Esophagus mucosa (tissue), 1 donor: ENCODE results near the gene PNISR. TPM values are rescaled to one million over a fixed set of nuclear protein-coding genes. Genes with fewer than 3 reads are reported as not detected.

ENCODE experiments used
- ATAC-seq: fragments of 200-7000 bp; cut with Tn5 transposase; one replicate; pipeline ENCODE4 v1.9.1; 2020
- total RNA-seq: library from RNA; stranded (reverse); gene quantifications from one replicate; pipeline ENCODE4 v1.2.4, GENCODE V29; 2023
- donor health status: DM: yes; HTN: yes; CAD: no.

Gene PNISR
- total RNA-seq, 1 donor from 2014 or later: 27.7 TPM

DNA sequence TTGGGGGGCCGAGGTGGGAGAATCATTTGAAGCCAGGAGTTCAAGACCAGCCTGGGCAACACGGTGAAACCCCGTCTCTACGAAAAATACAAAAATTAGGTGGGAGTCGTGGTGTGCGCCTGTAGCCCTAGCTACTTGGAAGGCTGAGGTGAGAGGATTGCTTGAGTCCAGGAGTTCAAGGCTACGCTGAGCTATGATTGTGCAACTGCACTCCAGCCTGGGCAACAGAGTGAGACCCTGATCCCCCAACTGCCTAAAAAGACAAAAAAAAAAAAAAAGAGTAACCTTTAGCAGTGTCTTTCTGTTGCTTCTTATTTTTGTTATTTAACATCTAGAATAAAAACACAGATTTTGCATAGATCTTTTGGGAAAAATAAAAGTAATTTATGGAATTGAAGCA is 18.0 kb downstream of the PNISR start:
- ATAC-seq: no peak

DNA sequence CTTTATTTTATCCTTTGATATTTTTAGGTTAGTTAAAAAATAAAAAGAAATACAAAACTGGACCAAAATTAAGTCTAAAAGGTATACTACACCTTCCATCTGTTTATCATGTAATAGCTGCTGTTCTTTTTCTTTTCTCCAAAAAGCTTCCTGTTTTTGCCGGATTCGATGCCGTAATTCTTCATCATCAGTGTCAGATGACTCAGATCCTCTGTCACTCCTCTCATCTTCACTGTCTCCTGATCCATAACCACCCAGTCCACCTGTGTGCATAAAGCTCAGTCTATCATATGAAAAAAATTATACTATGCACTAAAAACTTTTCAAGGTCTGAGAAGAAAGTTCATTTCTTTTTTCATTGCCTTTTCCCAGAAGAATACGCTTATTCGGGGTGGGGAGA is 22.7 kb downstream of the PNISR start:
- ATAC-seq: no peak

DNA sequence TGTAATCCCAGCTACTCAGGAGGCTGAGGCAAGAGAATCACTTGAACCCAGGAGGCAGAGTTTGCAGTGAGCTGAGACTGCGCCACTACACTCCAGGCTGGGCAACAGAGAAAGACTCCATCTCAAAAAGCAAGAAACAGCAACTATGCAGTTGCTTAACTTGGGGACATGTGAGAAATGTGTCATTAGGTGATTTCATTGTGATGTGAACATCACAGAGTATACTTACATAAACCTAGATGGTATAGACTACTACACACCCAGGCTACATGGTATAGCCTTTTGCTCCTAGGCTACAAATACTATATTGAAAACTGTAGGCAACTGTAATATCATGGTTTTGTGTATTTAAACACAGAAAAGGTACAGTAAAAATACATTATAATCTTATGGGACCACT is 27.8 kb downstream of the PNISR start:
- ATAC-seq: no peak

DNA sequence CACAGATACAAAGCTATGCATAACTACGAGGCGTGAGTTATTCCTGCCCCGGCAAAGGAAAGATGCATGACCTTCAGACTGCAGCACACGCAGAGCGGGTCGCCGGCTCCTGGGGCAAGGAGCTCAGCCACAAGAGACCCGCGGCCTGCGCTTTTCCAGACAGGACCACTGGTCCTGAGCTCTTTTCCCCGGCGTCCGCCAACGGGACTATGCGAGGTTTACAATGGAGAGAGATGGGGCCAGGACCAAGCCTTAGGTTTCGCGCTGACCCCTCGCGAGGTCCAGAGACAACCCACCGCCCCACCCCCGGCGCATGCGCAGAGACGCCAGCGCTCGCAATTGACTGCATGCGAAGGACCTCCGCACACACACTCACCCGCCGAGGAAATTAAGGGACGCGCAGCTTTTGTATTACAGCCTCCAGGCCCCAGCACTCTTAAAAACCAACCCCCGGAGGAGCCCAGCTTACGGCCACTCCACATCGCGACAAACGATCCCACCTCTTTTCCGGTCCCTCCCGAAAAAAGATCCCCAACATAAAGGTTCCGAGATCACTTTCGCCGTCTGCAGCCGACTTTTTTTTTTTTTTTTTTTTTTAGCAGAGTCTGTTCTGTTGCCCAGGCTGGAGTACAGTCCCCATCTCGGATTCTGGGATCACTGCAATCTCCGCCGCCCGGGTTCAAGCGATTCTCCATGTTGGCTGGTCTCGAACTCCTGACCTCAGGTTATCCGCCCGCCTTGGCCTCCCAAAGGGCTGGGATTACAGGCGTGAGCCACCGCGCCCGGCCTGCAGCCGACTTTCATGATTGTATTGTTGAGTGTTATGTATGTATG is 31.2 kb downstream of the PNISR start, which contains the start of gene COQ3:
TSS of gene COQ3 (minus strand) at position 498 of the 834 bp plus-strand sequence. CDS start at position 482, 16 bp downstream.
- ATAC-seq: peak; percentile 79

DNA sequence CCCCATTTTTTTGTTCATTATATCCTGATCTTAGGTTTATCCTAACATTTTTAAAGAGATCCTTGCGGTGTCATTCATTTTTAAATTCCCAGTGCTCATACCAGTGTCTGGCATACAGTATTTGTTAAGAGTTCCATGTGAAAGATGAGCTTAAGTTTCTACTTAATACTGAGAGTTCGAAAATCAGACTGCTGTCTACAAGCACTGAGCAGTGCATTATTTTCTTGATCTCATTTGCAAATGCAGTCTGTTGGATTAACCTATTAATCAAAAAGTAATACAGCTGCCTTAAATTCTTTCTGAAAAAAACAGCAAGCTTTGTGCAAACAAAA is 31.8 kb downstream of the PNISR start:
- ATAC-seq: peak; percentile 20

DNA sequence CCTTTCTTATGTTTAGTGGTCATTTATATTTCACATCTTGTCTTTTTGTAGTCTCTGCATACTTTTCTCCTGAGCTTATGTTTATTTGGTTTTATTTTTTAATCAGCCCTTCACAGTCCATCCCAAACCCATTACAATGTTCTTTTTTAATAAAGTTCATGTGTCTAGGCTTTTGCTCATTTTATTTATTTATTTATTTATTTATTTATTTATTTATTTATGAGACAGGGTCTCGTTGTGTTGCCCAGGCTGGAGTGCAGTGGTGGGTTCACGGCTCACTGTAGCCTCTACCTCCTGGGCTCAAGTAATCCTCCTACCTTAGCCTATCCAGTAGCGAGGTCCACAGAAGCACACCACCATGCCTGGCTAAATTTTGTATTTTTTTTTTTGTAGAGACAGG is 34.2 kb downstream of the PNISR start:
- no peak for ATAC-seq

DNA sequence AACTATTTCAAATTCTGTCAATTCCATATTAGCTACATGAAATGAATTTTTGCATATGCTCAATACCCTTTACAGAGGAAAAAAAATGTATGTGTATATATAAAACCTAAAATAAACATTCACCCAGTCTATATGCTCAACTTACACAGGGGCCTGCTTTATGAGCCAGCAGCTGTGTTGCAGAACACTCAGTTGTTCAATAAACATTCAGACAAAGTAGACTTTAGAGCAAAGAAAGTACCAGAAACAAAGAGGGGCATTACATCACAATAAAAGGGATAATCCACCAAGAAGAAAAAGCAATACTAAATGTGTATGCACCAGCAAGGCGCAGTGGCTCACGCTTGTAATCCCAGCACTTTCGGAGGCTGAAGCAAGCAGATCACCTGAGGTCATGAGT is 40.6 kb downstream of the PNISR start:
- no peak for ATAC-seq

DNA sequence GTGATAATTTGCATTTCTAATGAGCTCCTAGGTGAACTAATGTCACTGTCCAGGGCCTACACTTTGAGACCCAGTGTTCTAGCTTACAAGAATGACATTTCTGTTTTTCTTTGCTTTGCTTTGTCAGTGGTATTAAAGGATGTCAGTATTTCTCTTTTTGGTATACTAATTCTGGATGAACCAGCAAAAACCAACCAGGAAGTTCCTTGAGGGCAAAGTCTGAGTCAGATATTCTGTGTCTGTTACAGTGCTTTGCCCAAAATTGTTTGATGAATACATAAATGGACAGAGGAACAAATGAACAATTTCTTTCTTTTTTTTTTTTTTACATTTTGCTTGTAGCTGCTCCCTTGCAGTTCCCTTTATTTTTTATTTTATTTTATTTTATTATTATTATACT is 46.5 kb downstream of the PNISR start:
- no peak for ATAC-seq

DNA sequence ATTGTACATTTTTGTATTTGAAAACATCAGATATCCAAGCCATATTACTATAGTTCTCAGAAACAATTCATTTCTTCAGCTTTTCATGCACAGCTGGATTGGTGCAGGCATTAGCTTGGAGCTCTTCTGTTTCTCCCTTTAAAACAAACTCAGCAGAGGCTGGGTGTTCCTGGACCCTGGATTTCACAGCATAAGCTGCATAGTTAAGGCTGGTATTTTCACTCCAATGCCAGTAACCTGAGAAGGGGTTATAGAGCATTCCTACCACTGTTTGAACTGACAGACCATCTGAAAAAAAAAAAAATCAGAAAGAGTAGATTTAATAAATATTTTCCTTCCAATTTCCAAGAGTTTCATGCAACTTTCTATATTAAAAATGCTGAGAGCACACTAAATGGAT is 55.6 kb downstream of the PNISR start:
- no peak for ATAC-seq

DNA sequence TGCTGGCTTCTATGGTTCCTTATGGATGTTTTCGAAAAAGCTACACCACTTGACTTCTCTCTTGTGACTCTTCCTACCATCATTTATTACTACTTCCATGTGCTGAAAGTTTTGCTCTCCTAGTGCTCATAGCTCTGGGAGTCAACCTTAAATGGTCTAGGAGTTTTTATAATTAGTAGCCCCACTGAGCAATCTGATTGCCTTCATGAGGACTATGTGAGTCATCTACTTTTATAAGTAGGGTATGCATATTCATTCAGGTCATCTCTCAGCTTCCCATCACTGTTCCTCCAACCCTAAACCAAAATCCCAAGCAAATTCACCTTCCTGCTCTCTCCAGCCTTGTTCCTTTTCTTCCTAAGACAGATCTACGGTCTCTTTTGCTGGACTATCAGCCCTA is 58.3 kb downstream of the PNISR start:
- ATAC-seq: no peak

DNA sequence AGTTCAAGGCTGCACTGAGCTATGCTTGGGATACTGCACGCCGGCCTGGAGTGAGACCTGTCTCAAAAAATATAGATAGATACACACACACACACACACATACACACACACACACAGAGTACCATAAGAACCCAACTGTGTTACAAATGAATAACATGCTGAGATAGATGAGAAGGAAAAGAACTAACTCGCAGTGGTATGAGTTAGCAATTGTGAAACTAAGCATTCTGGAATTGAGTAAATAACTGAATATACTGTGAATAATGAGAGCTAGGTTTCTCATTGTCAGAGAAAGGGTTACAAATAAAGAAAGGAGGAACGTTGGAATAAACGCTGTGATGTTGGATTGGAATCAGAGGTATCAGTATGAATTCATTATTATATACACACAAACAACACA is 61.1 kb downstream of the PNISR start:
- ATAC-seq: no peak

DNA sequence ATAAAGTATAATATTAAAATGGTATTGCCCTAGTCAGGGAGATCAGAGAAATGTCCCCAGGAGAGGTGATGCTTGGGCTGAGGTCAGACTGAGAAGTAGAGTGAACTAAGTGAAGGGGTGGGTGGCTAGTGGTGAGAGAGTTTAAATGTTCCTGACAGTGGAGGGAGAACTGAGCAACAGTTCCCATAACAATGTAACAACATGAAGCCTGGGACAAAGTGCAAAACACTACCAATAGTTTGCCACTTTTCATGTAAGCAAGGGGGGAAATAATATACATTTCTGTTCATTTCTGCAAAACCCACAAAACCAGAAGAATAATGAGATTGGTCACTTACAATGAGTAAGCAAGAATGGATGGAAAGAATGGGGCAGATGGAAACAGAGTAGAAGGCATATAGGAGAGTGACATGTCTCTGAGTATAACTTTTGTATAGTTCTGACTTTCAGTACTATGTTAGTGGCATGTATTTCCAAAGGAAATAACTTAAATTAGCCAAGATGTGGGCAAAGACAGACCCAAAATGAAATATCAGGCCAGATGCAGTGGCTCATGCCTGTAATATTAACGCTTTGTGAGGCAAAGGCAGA is 62.3 kb downstream of the PNISR start:
- ATAC-seq: no peak

DNA sequence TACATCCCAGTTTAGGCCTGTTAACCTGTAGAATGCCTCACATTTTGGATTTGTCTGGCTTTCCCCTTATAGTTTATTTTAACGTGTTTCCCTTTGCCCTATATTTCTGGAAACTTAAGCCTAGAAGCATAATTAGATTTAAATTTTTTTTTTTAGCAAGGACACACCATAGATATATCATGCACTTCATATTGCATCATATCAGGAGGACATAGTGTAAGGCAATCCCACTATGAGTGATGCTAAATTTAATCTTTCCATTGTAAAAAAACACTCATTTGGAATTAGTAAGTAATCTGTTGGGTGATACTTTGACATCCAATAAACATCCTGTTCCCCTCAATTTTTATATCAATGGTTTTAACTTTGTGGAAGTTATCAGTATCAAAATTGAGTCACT is 65.3 kb downstream of the PNISR start:
- ATAC-seq: no peak

DNA sequence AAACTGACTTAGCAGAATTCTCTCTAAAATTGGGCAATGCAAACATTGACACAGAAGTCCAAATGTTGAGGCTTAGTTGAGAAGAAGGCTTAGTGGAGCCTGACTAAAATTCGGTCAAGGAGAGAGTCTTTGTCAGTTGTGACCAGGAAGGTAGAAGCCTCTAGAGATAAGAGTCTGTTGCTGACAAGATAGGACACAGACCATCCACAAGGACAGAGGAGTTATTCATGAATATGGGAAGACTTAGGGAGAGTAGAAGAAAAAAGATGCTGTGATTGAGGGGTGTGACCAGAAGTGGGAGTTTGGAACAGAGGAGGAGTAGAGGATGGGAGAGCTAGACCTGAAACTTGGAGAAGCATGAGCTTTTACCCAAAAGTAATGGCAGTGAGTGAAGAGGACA is 68.5 kb downstream of the PNISR start:
- ATAC-seq: no peak

DNA sequence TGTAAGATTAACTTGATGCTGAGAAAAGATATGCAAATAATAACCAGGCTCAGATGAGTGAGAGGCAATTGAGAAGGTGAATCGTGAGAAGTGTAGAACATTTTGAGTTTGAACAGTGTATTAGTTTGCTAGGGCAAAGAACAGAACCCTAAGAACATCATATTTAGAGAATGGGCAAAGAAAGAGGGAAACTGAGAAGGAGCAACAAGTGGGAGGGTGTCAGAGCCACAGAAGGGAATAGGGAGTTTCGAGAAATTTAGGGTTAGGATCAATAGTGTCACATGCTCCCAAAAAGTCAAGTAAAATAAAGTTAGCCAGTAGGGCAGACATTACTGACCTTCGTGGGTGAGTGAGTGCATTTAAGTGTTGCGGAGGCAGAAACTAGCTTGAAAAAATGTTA is 70.1 kb downstream of the PNISR start:
- ATAC-seq: no peak

DNA sequence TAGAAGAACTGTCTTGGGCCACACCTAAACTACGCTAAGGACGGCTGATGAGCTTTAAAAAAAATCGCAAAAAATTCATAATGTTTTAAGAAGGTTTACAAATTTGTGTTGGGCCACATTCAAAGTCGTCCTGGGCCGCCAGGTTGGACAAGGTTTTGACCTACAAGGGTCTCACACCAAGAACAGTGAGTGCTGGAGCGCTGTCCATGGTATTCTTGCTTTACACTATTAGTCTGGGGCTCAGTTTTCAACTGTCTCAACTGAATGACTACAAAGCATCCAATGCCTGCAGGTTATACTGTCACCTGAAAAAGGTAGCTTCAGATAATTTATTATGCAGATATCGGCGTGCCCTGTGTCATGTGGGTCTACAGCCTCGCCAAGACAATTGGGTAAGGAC is 72.0 kb downstream of the PNISR start:
- ATAC-seq: no peak

DNA sequence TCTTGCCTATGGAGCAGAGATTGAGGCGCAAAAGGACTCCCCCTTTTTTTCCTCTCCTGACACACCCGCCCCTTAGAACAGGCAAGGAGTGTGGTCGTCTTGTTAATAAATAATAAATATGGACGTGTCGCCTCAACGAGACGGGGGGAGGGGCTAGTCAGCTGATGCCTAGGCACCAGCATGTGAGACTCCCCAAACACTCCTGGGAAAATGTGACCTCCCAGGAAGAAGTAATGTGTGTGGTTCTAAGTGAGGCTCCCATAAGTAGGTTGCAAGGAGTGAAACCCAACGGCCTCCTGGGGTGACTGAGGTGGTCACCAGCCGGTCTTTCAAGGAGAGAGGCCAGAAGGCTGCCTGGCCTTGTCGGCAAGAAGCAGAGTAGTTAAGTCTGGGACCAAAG is 74.5 kb downstream of the PNISR start:
- ATAC-seq: no peak

DNA sequence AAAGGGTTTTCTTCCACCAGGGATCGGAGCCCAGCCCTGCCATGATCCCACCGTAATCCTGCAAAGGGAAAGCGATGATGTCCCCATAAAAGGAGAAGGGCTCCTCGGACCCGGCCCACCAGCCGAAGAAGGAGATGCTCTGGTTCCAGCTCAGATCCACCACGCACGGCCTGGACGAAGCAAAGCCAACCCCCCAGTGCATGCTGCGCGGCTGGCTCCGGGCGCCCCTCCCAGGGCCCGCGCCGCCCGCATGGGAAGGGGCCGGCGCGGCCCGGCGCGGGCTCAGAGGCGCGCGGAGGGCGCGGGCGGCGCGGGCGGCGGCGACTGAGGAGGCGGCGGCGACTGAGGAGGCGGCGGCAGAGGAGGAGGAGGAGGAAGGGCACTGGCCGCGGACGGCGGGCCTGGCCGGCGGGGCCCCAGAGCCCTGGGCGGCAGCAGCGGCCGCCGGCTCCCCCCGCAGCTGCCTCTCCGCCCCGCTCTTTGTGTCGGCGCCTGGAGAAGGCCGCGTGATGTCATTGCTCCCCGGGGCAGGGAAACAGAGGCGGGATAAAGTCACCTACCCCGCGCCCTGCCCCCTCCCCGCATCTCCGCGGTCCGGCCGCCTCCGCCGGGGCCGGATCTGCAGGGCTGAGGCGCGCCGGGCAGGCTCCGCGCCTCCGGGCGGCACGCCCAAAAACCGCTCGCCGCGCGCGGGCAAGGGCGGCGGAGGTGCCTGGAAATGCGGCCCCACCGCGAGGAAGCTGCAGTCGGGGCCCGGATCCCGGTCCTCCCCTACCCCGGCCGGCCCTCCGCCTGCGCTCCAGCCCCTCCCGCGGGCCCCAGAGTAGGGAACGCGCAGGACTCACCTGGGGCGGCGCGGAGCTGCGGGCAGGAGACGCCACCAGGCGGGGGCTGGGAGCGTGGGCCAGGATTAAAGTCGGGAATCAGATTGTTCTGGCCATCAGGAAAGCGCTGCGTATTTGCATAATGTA is 75.7 kb downstream of the PNISR start, which contains the start of gene FAXC:
TSS of gene FAXC (minus strand) at position 504 of the 971 bp plus-strand sequence. CDS start at position 202, 302 bp downstream.
- peak; percentile 71 for ATAC-seq

DNA sequence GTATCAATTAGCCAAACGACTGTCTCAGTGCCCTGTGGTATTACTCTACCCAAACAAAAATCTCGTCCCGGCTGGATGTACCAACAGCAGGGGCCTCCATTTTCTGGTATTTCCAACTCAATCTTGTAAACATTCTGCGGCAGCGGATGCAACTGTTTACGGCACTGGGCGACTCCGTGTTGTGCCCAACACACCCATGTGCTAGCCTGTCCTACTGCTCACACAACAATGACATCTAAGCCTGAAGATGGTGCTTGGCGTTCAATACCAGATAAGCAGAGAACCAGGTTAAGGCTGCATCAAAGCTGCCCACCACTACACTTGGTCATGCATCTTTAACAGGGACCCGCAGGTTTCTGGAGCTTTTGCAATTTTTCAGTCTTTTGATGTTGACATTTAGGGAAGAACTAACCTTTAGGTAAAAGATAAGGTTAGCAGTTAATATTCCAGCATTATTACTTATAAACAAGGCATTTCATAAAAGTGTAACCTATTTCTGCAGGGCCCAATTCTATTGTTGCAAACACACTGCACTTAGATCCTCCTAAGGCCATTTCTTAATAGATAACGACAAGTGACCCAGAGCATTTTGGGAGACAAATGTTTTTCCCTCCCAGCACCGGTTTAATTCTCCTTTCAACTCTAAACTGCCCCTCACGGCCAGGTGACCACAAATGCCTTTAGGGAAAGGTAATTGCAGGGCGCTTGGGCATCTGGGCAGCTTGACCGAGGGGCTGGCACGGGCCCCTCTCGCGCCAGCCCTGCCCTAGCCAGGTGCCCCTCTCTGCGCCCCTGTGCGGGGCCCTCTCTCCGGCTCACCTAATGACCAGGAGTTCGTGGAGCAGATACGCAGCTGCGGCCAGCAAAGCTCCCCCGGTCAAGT is 76.6 kb downstream of the PNISR start:
- ATAC-seq: no peak
